ENCODE measurements around the gene GKN2.

The GKN2 gene

DNA sequence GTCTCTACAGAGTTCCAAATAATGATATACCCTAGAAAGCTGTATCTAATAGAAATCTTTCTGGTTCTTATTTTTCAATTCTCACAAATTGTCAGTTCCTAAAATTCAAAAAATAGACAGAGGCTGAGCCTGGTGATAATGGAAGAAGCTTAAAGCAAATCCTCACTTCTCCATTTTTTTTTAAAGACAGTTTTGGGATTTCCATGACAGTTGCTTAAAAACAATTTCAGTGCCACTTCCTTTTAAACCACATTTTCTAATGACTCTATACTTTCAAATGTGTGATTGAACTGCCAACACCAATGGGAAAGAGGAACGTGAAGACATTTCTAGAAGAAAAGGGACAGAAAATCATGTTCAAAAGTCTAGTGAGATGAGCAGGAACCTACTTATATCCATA is 4.0 kb downstream of the GKN2 start (continued):
- TF ChIP-seq GLI4 (tag by site-specific recombination; IDR thresholded peaks at IDR 0.05): no peak
- TF ChIP-seq ZNF366 (tag by site-specific recombination; conservative IDR thresholded peaks at IDR 0.05): no peak
- TF ChIP-seq ZNF16 (tag by site-specific recombination; IDR thresholded peaks at IDR 0.05; ENCODE audit: low read depth): no peak
- TF ChIP-seq ZNF830 (tag by site-specific recombination; IDR thresholded peaks at IDR 0.05; ENCODE audit: low read depth): no peak
- TF ChIP-seq ZBTB7A (tag by site-specific recombination; IDR thresholded peaks at IDR 0.05; ENCODE audit: low read depth): no peak
- no peak for TF ChIP-seq ZNF324 (tag by site-specific recombination; IDR thresholded peaks at IDR 0.05)
- no peak for TF ChIP-seq ZNF157 (tag by site-specific recombination; IDR thresholded peaks at IDR 0.05)
- TF ChIP-seq ZBTB17 (tag by site-specific recombination; IDR thresholded peaks at IDR 0.05): no peak

DNA sequence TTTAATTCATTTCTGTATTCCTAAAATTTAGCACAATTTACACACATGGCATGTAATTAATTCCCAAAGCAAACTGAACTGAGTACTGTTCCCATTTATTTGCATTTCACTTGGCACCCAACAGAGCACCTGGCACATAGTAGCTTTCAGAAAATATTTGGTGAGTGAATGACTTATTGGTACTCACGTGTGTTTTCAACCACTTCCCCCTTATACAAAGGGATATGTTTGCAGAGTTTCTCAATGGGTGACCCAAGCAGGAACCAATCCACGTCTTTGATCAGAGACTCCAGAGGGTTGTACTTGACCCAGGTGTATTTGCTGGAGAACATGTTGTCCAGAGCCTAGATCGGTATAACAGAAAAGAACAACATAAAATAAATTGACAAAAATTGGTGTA is 6.6 kb downstream of the GKN2 start:
- no peak overlapping the region for H3K27ac ChIP-seq (ENCODE audit: extremely low read depth, low read depth, low read length)
- H3K9me3 ChIP-seq (ENCODE audit: control insufficient read depth, insufficient read depth, low read depth, low read length): no peaks in the 10 kb centered on the region
- ChIA-PET POLR2A (no interaction called here), CTCF (interaction anchor here (0.6 kb wide), 1 partner anchor 193 kb away, joined by 5 read pairs; no protein-coding TSS in a partner anchor)
- TF ChIP-seq ZNF664 (tag by site-specific recombination; IDR thresholded peaks at IDR 0.05) (no peak), KLF9 (tag by site-specific recombination; IDR thresholded peaks at IDR 0.05; ENCODE audit: low read depth) (no peak), ZNF132 (tag by site-specific recombination; IDR thresholded peaks at IDR 0.05; ENCODE audit: borderline replicate concordance) (no peak), ZNF776 (tag by site-specific recombination; IDR thresholded peaks at IDR 0.05; ENCODE audit: borderline replicate concordance) (no peak), ZNF555 (tag by site-specific recombination; conservative IDR thresholded peaks at IDR 0.05) (no peak), ZNF701 (tag by site-specific recombination; IDR thresholded peaks at IDR 0.05) (no peak), ZNF19 (tag by site-specific recombination; IDR thresholded peaks at IDR 0.05; ENCODE audit: low read depth) (no peak), ZNF76 (tag by site-specific recombination; IDR thresholded peaks at IDR 0.05; ENCODE audit: borderline replicate concordance, low read depth) (no peak), ZNF302 (tag by site-specific recombination; IDR thresholded peaks at IDR 0.05; ENCODE audit: low read depth) (no peak), ZNF184 (tag by site-specific recombination; IDR thresholded peaks at IDR 0.05) (no peak), ZNF530 (tag by site-specific recombination; IDR thresholded peaks at IDR 0.05; ENCODE audit: low read depth) (no peak), ZNF121 (tag by site-specific recombination; IDR thresholded peaks at IDR 0.05) (no peak), ZNF266 (tag by site-specific recombination; IDR thresholded peaks at IDR 0.05; ENCODE audit: low read depth) (no peak), OVOL3 (tag by site-specific recombination; IDR thresholded peaks at IDR 0.05) (no peak), ZFHX2 (tag by site-specific recombination; conservative IDR thresholded peaks at IDR 0.05) (no peak)
- TF ChIP-seq, protein P1, sequence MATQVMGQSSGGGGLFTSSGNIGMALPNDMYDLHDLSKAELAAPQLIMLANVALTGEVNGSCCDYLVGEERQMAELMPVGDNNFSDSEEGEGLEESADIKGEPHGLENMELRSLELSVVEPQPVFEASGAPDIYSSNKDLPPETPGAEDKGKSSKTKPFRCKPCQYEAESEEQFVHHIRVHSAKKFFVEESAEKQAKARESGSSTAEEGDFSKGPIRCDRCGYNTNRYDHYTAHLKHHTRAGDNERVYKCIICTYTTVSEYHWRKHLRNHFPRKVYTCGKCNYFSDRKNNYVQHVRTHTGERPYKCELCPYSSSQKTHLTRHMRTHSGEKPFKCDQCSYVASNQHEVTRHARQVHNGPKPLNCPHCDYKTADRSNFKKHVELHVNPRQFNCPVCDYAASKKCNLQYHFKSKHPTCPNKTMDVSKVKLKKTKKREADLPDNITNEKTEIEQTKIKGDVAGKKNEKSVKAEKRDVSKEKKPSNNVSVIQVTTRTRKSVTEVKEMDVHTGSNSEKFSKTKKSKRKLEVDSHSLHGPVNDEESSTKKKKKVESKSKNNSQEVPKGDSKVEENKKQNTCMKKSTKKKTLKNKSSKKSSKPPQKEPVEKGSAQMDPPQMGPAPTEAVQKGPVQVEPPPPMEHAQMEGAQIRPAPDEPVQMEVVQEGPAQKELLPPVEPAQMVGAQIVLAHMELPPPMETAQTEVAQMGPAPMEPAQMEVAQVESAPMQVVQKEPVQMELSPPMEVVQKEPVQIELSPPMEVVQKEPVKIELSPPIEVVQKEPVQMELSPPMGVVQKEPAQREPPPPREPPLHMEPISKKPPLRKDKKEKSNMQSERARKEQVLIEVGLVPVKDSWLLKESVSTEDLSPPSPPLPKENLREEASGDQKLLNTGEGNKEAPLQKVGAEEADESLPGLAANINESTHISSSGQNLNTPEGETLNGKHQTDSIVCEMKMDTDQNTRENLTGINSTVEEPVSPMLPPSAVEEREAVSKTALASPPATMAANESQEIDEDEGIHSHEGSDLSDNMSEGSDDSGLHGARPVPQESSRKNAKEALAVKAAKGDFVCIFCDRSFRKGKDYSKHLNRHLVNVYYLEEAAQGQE (tag by site-specific recombination; IDR thresholded peaks at IDR 0.05): no peak
- no peaks in the 10 kb centered on the region for H3K36me3 ChIP-seq (ENCODE audit: control insufficient read depth in 2 of 2, insufficient read depth in 1 of 2, low read length in 2 of 2)
- no peaks in the 10 kb centered on the region for H3K4me1 ChIP-seq (ENCODE audit: control insufficient read depth, insufficient read depth, low read length)
- H3K4me3 ChIP-seq (ENCODE audit: low read depth, low read length): no peak overlapping the region
